ENCODE results near the gene MED13L.

MED13L gene

DNA sequence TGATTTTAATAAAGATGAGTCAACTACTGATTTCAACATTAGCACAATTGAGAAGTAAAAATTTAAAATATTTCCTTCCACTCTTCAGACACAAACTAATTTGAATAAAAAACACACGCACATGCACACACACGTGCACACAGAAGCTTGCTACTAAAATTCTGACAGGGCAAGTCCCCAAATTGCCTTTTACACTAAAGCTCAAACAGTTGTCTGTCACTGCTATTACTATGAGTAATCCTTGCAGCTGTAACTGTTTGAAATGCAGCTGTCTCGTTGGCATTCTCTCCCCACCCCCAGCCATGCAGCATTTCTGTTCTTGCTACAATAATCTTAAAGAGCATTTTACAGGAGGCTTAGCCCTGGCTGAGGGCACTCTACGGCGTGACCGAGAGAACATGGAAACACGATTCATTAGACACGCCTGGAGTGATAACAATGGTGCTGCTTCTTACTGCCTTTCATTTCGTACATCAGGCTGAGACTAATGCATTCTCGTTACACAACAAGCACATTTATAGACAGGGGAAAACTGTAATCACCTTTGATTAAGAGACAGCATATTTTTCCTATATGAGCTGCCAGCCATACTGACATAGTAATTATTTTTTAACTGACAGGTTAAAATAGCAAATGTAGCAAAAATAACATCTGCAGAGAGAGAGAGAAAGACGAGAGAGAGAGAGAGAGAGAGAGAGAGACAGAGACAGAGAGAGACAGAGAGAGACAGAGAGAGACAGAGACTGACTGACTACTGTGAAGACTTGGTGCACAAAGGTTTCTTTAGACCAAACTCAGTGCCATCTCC, 153.8 kb downstream of the MED13L start:
- Histone ChIP-seq H3K4me3 (ENCODE audit: low read depth in 1 of 2, low read length in 2 of 2) (peak overlapping the region in 1 of 2 donors; percentile 5), H3K36me3 (ENCODE audit: control insufficient read depth in 1 of 2, insufficient read depth in 2 of 2, low read length in 2 of 2) (no peaks in the 10 kb centered on the region), H3K27ac (ENCODE audit: low read length) (no peak overlapping the region), H3K27me3 (ENCODE audit: low read depth, low read length) (no peaks in the 10 kb centered on the region), H3K4me1 (ENCODE audit: control insufficient read depth in 1 of 2, insufficient read depth in 2 of 2, low read length in 2 of 2) (peaks cover 26 to 55% of the 10 kb centered on the region in 2 donors), H3K9me3 (ENCODE audit: control insufficient read depth in 1 of 2, low read length in 2 of 2) (no peaks in the 10 kb centered on the region)

DNA sequence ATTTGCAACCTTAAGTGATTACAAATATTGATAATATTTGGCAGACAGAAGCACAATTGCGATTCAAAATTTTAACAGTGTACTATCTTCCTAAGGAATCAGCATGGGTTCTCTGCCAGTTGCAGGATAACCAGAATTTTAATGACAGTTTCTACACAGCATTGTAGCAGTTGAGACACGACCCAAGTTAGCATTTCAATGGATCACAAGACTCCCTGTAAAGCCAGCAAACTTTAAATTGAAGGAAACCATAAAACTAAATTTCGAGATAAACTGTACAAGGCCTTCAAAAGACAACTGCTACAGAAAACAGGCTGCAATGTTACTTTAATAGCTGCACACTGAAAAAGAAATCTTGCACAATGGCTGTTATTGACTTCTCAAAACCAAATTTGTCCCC, 154.9 kb downstream of the MED13L start:
- no peak overlapping the region for H3K4me3 ChIP-seq (ENCODE audit: low read depth in 1 of 2, low read length in 2 of 2)
- no peaks in the 10 kb centered on the region for H3K9me3 ChIP-seq (ENCODE audit: control insufficient read depth in 1 of 2, low read length in 2 of 2)
- H3K4me1 ChIP-seq (ENCODE audit: control insufficient read depth in 1 of 2, insufficient read depth in 2 of 2, low read length in 2 of 2) = peaks cover 21 to 58% of the 10 kb centered on the region in 2 donors
- H3K27me3 ChIP-seq (ENCODE audit: low read depth, low read length) = no peaks in the 10 kb centered on the region
- H3K27ac ChIP-seq (ENCODE audit: low read length) = no peak overlapping the region
- no peaks in the 10 kb centered on the region for H3K36me3 ChIP-seq (ENCODE audit: control insufficient read depth in 1 of 2, insufficient read depth in 2 of 2, low read length in 2 of 2)

DNA sequence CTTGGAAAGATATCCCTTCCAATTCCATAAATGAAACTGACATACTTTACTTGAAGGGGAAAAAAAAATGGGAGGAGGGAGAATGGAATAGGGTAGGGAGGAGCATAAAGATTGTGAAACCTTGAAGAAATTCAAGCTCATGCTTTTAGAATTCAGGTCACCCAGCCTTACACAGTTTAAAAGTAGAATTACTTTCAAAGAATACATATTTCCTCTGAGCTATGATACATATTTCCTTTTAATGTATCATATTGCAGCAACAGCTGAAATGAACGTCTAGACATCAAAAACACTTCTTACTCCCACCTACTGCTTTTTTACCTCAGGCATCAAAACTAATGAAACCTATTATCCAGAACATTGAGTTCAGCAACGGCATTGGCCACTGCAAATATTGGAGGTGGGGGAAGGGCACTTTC, 156.0 kb downstream of the MED13L start:
- H3K4me3 ChIP-seq (ENCODE audit: low read depth in 1 of 2, low read length in 2 of 2) = no peak overlapping the region
- H3K9me3 ChIP-seq (ENCODE audit: control insufficient read depth in 1 of 2, low read length in 2 of 2) = no peaks in the 10 kb centered on the region
- no peaks in the 10 kb centered on the region for H3K36me3 ChIP-seq (ENCODE audit: control insufficient read depth in 1 of 2, insufficient read depth in 2 of 2, low read length in 2 of 2)
- no peak overlapping the region for H3K27ac ChIP-seq (ENCODE audit: low read length)
- H3K27me3 ChIP-seq (ENCODE audit: low read depth, low read length) = no peaks in the 10 kb centered on the region
- peaks cover 18 to 54% of the 10 kb centered on the region in 2 donors for H3K4me1 ChIP-seq (ENCODE audit: control insufficient read depth in 1 of 2, insufficient read depth in 2 of 2, low read length in 2 of 2)

DNA sequence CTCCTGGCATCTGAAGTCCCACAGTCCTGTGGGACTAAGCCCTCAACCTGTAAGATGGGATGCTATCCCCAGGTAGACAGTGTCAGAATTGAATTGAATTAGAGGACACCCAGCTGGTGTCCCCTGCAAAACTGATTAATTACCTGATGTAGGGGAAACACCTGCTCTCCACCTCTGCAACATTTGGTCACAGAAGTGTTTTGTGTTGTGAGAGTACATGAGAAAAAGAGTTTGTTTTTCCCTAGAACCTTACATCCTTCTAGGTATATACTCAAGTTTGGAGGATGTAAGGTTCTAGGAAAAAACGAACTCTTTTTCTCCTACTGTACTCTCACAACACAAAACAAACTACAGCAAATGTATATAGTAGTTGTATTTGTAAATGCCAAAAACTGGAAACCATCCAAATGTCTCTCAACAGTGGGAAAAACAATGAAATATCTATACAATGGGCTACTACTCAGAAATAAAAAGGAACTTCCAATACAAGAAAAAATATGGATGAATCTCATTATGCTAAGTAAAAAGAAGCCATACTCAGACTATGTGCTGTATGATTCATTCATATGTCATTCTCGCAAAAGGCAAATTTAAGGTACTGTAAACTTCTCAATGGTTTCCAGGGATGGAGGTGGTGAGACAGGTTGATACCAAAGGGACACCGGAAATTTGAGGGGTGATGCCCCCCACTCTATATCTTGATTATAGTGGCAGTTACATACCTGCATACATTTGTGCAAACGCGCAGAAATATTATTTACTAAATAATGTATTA, 160.7 kb downstream of the MED13L start:
- Histone ChIP-seq H3K9me3 (ENCODE audit: control insufficient read depth in 1 of 2, low read length in 2 of 2) (no peaks in the 10 kb centered on the region), H3K36me3 (ENCODE audit: control insufficient read depth in 1 of 2, insufficient read depth in 2 of 2, low read length in 2 of 2) (no peaks in the 10 kb centered on the region), H3K4me1 (ENCODE audit: control insufficient read depth in 1 of 2, insufficient read depth in 2 of 2, low read length in 2 of 2) (peaks cover 3 to 39% of the 10 kb centered on the region in 2 donors), H3K27ac (ENCODE audit: low read length) (no peak overlapping the region), H3K27me3 (ENCODE audit: low read depth, low read length) (no peaks in the 10 kb centered on the region), H3K4me3 (ENCODE audit: low read depth in 1 of 2, low read length in 2 of 2) (no peak overlapping the region)

DNA sequence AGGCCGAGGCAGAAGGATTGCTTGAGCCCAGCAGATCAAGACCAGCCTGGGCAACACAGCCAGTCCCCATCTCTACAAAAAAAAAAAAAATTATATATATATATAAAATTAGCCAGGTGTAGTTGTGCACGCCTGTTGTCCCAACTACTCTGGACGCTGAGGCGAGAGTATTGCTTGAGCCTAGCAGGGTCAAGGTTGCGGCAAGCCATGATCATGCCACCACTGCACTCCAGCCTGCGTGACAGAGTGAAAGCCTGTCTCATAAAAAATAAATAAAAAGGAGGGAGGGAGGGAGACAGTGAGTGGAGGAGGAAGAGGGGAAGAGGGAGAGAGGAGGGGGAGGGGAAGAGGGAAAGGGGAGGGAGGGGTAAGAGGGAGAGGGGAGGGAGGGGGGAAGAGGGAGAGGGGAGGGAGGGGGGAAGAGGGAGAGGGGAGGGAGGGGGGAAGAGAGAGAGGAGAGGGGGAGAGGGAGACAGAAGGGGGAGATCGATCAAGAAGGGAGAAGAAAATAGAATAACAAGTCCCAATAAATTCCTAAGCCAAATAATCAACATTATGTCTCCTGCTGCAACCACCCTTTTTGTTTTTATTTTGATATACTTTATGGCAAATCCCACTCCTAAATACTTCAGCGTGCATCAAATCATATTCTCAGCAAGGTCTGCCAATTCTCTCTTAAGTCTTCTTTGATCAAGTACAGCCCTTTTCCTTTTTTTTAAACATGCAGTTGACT, 163.9 kb downstream of the MED13L start:
- Histone ChIP-seq H3K36me3 (ENCODE audit: control insufficient read depth in 1 of 2, insufficient read depth in 2 of 2, low read length in 2 of 2) (no peaks in the 10 kb centered on the region), H3K4me3 (ENCODE audit: low read depth in 1 of 2, low read length in 2 of 2) (no peak overlapping the region), H3K9me3 (ENCODE audit: control insufficient read depth in 1 of 2, low read length in 2 of 2) (no peaks in the 10 kb centered on the region), H3K27me3 (ENCODE audit: low read depth, low read length) (no peaks in the 10 kb centered on the region), H3K27ac (ENCODE audit: low read length) (no peak overlapping the region), H3K4me1 (ENCODE audit: control insufficient read depth in 1 of 2, insufficient read depth in 2 of 2, low read length in 2 of 2) (peaks cover 0 to 24% of the 10 kb centered on the region in 2 donors)

DNA sequence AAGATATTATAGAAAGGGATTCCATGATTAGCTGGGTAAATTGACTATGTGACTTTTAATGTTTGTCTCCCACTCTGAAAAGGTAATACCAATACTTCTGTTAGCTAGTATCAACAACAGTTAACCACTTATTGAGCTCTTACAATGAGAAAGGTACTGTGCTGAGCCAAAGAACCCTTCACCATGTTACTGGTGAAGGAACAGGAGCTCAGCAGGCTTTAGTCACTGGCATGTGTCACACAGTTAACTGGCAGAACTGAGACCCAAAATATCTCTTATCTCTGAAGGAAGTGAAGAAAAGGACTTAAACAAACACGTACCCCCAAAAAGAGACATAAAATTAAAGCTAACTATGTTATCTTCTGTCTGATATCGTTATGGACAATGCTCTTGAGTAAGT, 170.6 kb downstream of the MED13L start:
- Histone ChIP-seq H3K4me1 (ENCODE audit: control insufficient read depth in 1 of 2, insufficient read depth in 2 of 2, low read length in 2 of 2) (peaks cover 0 to 13% of the 10 kb centered on the region in 2 donors), H3K9me3 (ENCODE audit: control insufficient read depth in 1 of 2, low read length in 2 of 2) (no peaks in the 10 kb centered on the region), H3K4me3 (ENCODE audit: low read depth in 1 of 2, low read length in 2 of 2) (no peak overlapping the region), H3K27me3 (ENCODE audit: low read depth, low read length) (no peaks in the 10 kb centered on the region), H3K36me3 (ENCODE audit: control insufficient read depth in 1 of 2, insufficient read depth in 2 of 2, low read length in 2 of 2) (peaks cover 0 to 5% of the 10 kb centered on the region in 2 donors), H3K27ac (ENCODE audit: low read length) (no peak overlapping the region)

DNA sequence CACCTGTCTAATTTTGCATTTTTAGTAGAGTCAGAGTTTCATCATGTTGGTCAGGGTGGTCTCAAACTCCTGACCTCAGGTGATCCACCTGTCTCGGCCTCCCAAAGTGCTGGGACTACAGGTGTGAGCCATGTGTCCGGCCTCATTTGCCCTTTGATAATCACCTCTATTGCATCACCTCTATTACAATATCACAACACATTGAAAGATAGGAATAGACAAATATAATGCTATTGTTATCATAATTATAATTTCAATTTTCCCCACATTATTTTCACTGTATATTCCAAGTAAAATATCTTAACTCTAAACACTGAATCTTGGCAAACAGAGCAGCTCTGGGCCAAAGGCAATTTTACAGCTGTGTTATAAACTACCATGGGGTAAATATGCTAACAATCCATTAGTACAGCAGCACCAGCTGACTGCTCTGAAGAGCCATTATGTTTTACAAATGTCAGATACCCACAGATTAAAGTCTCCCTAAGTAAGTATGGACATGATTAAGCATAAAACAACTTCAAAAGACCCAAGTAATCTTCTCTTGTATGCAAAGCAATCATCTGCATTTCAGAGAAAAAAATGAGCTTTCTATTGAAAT, 173.2 kb downstream of the MED13L start:
- no peak overlapping the region for H3K27ac ChIP-seq (ENCODE audit: low read length)
- H3K4me1 ChIP-seq (ENCODE audit: control insufficient read depth in 1 of 2, insufficient read depth in 2 of 2, low read length in 2 of 2) = peaks cover 0 to 11% of the 10 kb centered on the region in 2 donors
- H3K36me3 ChIP-seq (ENCODE audit: control insufficient read depth in 1 of 2, insufficient read depth in 2 of 2, low read length in 2 of 2) = peaks cover 0 to 5% of the 10 kb centered on the region in 2 donors
- H3K4me3 ChIP-seq (ENCODE audit: low read depth in 1 of 2, low read length in 2 of 2) = no peak overlapping the region
- H3K27me3 ChIP-seq (ENCODE audit: low read depth, low read length) = no peaks in the 10 kb centered on the region
- H3K9me3 ChIP-seq (ENCODE audit: control insufficient read depth in 1 of 2, low read length in 2 of 2) = no peaks in the 10 kb centered on the region

DNA sequence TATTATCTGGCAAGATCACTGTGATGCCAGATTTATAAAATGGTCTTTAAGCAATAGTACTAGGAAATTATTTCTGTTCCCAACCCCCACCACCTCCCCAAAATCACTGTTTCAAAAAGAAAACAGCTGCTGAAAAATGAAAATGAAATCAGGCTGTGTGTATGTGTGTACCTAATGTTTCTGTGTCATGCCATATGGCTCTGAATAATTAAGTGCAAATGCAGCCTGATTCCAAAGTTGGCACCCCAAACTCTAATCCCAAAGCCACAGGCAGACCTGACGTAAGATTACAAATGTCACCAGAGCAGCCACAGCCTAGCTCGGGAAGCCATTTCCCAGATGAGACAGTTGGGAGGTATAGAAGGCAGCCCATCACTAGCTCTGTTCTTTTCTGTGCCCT, 175.5 kb downstream of the MED13L start:
- Histone ChIP-seq H3K36me3 (ENCODE audit: control insufficient read depth in 1 of 2, insufficient read depth in 2 of 2, low read length in 2 of 2) (peaks cover 0 to 5% of the 10 kb centered on the region in 2 donors), H3K4me1 (ENCODE audit: control insufficient read depth in 1 of 2, insufficient read depth in 2 of 2, low read length in 2 of 2) (peaks cover 0 to 11% of the 10 kb centered on the region in 2 donors), H3K9me3 (ENCODE audit: control insufficient read depth in 1 of 2, low read length in 2 of 2) (no peaks in the 10 kb centered on the region), H3K27me3 (ENCODE audit: low read depth, low read length) (no peaks in the 10 kb centered on the region), H3K27ac (ENCODE audit: low read length) (no peak overlapping the region), H3K4me3 (ENCODE audit: low read depth in 1 of 2, low read length in 2 of 2) (no peak overlapping the region)

DNA sequence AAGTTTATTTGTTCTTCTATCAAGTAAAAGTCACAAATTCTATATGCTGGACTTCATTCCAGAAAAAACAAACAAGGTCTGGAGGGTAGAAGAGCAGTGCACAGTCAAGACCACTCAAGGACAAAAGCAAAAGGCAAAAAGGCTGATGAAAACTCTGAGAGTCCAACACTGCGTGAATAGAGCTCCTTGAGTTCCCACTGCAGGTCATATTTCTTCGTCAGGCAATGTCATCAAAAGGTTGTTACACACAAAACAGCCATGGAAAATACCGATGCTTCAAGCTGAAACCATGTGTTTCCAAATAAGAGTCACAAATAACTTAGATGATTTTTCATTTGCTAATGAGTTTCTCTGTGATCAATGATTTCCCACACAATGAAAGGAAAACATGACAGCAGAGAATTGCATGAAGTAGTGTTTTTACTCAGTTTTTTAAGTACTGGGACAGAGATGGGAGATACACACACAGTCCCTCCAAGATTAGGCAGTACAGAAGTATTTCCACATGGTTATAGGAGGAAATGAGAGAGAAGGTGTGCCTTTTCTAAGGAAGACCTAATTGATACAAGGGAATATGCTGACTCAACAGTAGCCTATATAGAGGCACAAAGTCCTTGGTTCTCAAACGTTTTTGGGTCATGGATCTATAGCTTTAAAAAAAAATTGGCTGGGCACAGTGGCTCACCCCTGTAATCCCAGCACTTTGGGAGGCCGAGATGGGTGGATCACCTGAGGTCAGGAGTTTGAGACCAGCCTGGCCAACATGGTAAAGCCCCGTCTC, 177.7 kb downstream of the MED13L start:
- Histone ChIP-seq H3K36me3 (ENCODE audit: control insufficient read depth in 1 of 2, insufficient read depth in 2 of 2, low read length in 2 of 2) (peaks cover 0 to 3% of the 10 kb centered on the region in 2 donors), H3K27ac (ENCODE audit: low read length) (no peak overlapping the region), H3K27me3 (ENCODE audit: low read depth, low read length) (no peaks in the 10 kb centered on the region), H3K9me3 (ENCODE audit: control insufficient read depth in 1 of 2, low read length in 2 of 2) (no peaks in the 10 kb centered on the region), H3K4me1 (ENCODE audit: control insufficient read depth in 1 of 2, insufficient read depth in 2 of 2, low read length in 2 of 2) (peaks cover 0 to 11% of the 10 kb centered on the region in 2 donors), H3K4me3 (ENCODE audit: low read depth in 1 of 2, low read length in 2 of 2) (no peak overlapping the region)

DNA sequence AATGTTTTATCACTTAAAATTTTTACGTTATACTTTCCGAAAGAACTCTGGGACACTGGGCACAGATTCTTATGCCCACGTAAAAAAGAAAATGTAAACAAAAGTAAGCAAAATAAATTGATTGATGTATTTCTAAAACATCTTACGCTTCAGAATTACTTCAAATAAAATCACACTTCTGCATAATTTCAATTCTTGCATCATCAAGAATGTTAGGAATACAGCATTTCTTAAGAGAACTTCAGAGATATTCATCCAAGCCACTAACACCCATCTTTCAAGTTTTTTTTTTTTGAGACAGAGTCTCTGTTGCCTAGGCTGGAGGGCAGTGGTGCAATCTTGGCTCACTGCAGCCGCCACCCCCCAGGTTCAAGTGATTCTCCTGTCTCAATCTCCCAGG, 180.6 kb downstream of the MED13L start:
- H3K4me1 ChIP-seq (ENCODE audit: control insufficient read depth in 1 of 2, insufficient read depth in 2 of 2, low read length in 2 of 2) = no peaks in the 10 kb centered on the region
- no peaks in the 10 kb centered on the region for H3K27me3 ChIP-seq (ENCODE audit: low read depth, low read length)
- H3K4me3 ChIP-seq (ENCODE audit: low read depth in 1 of 2, low read length in 2 of 2) = no peak overlapping the region
- H3K9me3 ChIP-seq (ENCODE audit: control insufficient read depth in 1 of 2, low read length in 2 of 2) = no peaks in the 10 kb centered on the region
- H3K36me3 ChIP-seq (ENCODE audit: control insufficient read depth in 1 of 2, insufficient read depth in 2 of 2, low read length in 2 of 2) = peaks cover 0 to 3% of the 10 kb centered on the region in 2 donors
- no peak overlapping the region for H3K27ac ChIP-seq (ENCODE audit: low read length)

All from muscle layer of duodenum (tissue), 2 donors.